ENCODE results near the gene FERD3L. TPM values are rescaled to one million over a fixed set of nuclear protein-coding genes. Genes with fewer than 3 reads are reported as not detected.
"Not testable (repeated sequence)": the region's sequence is repeated elsewhere in the genome, so short reads cannot be mapped to it uniquely, and the experiment has no call there.

Gene FERD3L
- not detected for total RNA-seq

- DNase-seq (ENCODE audit: low read depth in 2 of 3, low spot score in 2 of 3) = peak in 1 of 3 donors; percentile 12
Observed at GRCh38 chr7:19144661-19145433, at the start of gene FERD3L. Gene FERD3L (minus strand): TSS chr7:19145421. CDS start chr7:19145362, 59 bp downstream.

- DNase-seq (ENCODE audit: low read depth in 2 of 3, low spot score in 2 of 3) = not testable (repeated sequence)
Observed at GRCh38 chr7:19194417-19194816, 49.2 kb upstream of the FERD3L start.

- no peak for DNase-seq (ENCODE audit: low read depth in 2 of 3, low spot score in 2 of 3)
Observed at GRCh38 chr7:19181634-19182033, 36.4 kb upstream of the FERD3L start.

- DNase-seq (ENCODE audit: low read depth in 2 of 3, low spot score in 2 of 3) = no peak
Observed at GRCh38 chr7:19178595-19178994, 33.4 kb upstream of the FERD3L start.

- peak in 2 of 3 donors; percentile 54 to 82 for DNase-seq (ENCODE audit: low read depth in 2 of 3, low spot score in 2 of 3)
Observed at GRCh38 chr7:19177269-19177668, 32.0 kb upstream of the FERD3L start.

GRCh38 chr7:19175241-19175640 is 30.0 kb upstream of the FERD3L start:
- DNase-seq (ENCODE audit: low read depth in 2 of 3, low spot score in 2 of 3) = no peak

GRCh38 chr7:19161671-19162070 is 16.4 kb upstream of the FERD3L start:
- DNase-seq (ENCODE audit: low read depth in 2 of 3, low spot score in 2 of 3) = no peak

GRCh38 chr7:19146699-19147098 is 1.5 kb upstream of the FERD3L start:
- DNase-seq (ENCODE audit: low read depth in 2 of 3, low spot score in 2 of 3) = peak in 2 of 3 donors; percentile 34 to 64

GRCh38 chr7:19145434-19146115 is 354 bp upstream of the FERD3L start:
- peak in 1 of 3 donors; percentile 11 for DNase-seq (ENCODE audit: low read depth in 2 of 3, low spot score in 2 of 3)

GRCh38 chr7:19143881-19144574 is 1.2 kb downstream of the FERD3L start:
- peak in 1 of 3 donors; percentile 15 for DNase-seq (ENCODE audit: low read depth in 2 of 3, low spot score in 2 of 3)

GRCh38 chr7:19139706-19140327 is 5.4 kb downstream of the FERD3L start:
- no peak for DNase-seq (ENCODE audit: low read depth in 2 of 3, low spot score in 2 of 3)

GRCh38 chr7:19133886-19134285 is 11.3 kb downstream of the FERD3L start:
- no peak for DNase-seq (ENCODE audit: low read depth in 2 of 3, low spot score in 2 of 3)

- DNase-seq (ENCODE audit: low read depth in 2 of 3, low spot score in 2 of 3) = no peak
Observed at GRCh38 chr7:19133390-19133789, 11.8 kb downstream of the FERD3L start.

GRCh38 chr7:19128856-19129255 is 16.4 kb downstream of the FERD3L start:
- DNase-seq (ENCODE audit: low read depth in 2 of 3, low spot score in 2 of 3) = no peak

- peak in 2 of 3 donors; percentile 39 to 63 for DNase-seq (ENCODE audit: low read depth in 2 of 3, low spot score in 2 of 3)
Observed at GRCh38 chr7:19121977-19122588, 23.1 kb downstream of the FERD3L start.

- DNase-seq (ENCODE audit: low read depth in 2 of 3, low spot score in 2 of 3) = peak in 2 of 3 donors; percentile 14 to 17
Observed at GRCh38 chr7:19119870-19120486, 25.2 kb downstream of the FERD3L start.

GRCh38 chr7:19119372-19119771 is 25.8 kb downstream of the FERD3L start:
- DNase-seq (ENCODE audit: low read depth in 2 of 3, low spot score in 2 of 3) = no peak

- DNase-seq (ENCODE audit: low read depth in 2 of 3, low spot score in 2 of 3) = peak in 2 of 3 donors; percentile 14 to 37
Observed at GRCh38 chr7:19118636-19119371, 26.4 kb downstream of the FERD3L start.

- peak in 2 of 3 donors; percentile 9 to 15 for DNase-seq (ENCODE audit: low read depth in 2 of 3, low spot score in 2 of 3)
Observed at GRCh38 chr7:19117870-19118608, 27.2 kb downstream of the FERD3L start.
